H1 (cell line): ENCODE results near the gene TSC2. TPM values are rescaled to one million over a fixed set of nuclear protein-coding genes. Genes with fewer than 3 reads are reported as not detected.

Experiments
- CTCF ChIA-PET: fragments of 300-600 bp; sonication (Branson Sonifier 250); formaldehyde crosslinking; loops from one replicate; lab custom pipeline; 2021; ENCODE audit not compliant: partially characterized antibody; lab: Charles Lee
- POLR2A ChIA-PET: fragments of 300-600 bp; sonication (Branson Sonifier 250); formaldehyde crosslinking; loops from one replicate; lab custom pipeline; 2021; ENCODE audit warnings: inconsistent platforms; ENCODE audit not compliant: partially characterized antibody; lab: Charles Lee
- DNase-seq, 2 experiments: peaks; one replicate each; pipeline versions ENCODE4 v3.0.0 to v3.0.0-alpha.2; 2010 to 2022; ENCODE audit warnings: low spot score in 2 of 2, low read depth in 1 of 2, mixed read lengths in 1 of 2
- FAIRE-seq: peaks from 2 replicates; lab custom pipeline; 2011; peaks lifted over from hg19 to GRCh38; lab: Jason Lieb, UNC
- H2AFZ ChIP-seq: 2 replicates; pipeline ENCODE4 v1.8.1; 2012; ENCODE audit warnings: low read length, inconsistent platforms
- H2AK5ac ChIP-seq: 2 replicates; pipeline ENCODE4 v1.6.1; 2013; ENCODE audit warnings: low read depth, low read length
- H2BK120ac ChIP-seq: replicated peaks from 2 replicates; pipeline ENCODE3; 2013; ENCODE audit warnings: low read depth, low read length, inconsistent platforms
- H2BK12ac ChIP-seq: 2 replicates; pipeline ENCODE4 v1.6.1; 2013; ENCODE audit warnings: low read depth, low read length
- H2BK15ac ChIP-seq: 2 replicates; pipeline ENCODE4 v1.6.1; 2013; ENCODE audit warnings: low read length
- H2BK20ac ChIP-seq: 2 replicates; pipeline ENCODE4 v1.6.1; 2013; ENCODE audit warnings: low read length
- H2BK5ac ChIP-seq: 2 replicates; pipeline ENCODE4 v1.6.1; 2013; ENCODE audit warnings: low read depth, low read length
- H3K14ac ChIP-seq: 2 replicates; pipeline ENCODE4 v1.6.1; 2013; ENCODE audit warnings: inconsistent platforms; ENCODE audit not compliant: insufficient read length
- H3K18ac ChIP-seq: 2 replicates; pipeline ENCODE4 v1.6.1; 2013; ENCODE audit warnings: low read length; ENCODE audit errors: extremely low read depth
- H3K23ac ChIP-seq: 2 replicates; pipeline ENCODE4 v1.6.1; 2013; ENCODE audit warnings: inconsistent platforms; ENCODE audit not compliant: insufficient read length
- H3K23me2 ChIP-seq: 2 replicates; pipeline ENCODE4 v1.6.1; 2013; ENCODE audit warnings: low read depth, low read length
- H3K27ac ChIP-seq: 2 replicates; pipeline ENCODE4 v1.6.1; 2011; ENCODE audit warnings: low read depth, low read length, inconsistent platforms
- H3K27me3 ChIP-seq, 4 experiments: replicated peaks in 1 of 4; 1 replicate in 1 of 4; 2 replicates in 3 of 4; pipeline versions ENCODE4 v1.6.1 to v1.8.1; 2011 to 2013; ENCODE audit warnings: low read length in 3 of 4, mild to moderate bottlenecking in 3 of 4, inconsistent platforms in 2 of 4, mixed read lengths in 2 of 4, moderate library complexity in 1 of 4; ENCODE audit not compliant: control insufficient read depth in 3 of 4, insufficient read depth in 3 of 4; ENCODE audit errors: extremely low read depth in 1 of 4
- H3K36me3 ChIP-seq, 4 experiments: 2 replicates each; pipeline versions ENCODE4 v1.6.1 to v1.8.1; 2011 to 2013; ENCODE audit warnings: mild to moderate bottlenecking in 4 of 4, low read length in 3 of 4, moderate library complexity in 2 of 4, control low read depth in 1 of 4, inconsistent platforms in 1 of 4; ENCODE audit not compliant: insufficient read depth in 4 of 4, control insufficient read depth in 2 of 4
- H3K4ac ChIP-seq: replicated peaks from 2 replicates; pipeline ENCODE3; 2013; ENCODE audit warnings: low read length, low read depth, mixed read lengths, inconsistent platforms; ENCODE audit not compliant: insufficient read length
- H3K4me1 ChIP-seq, 4 experiments: replicated peaks in 1 of 4; 1 replicate in 1 of 4; 2 replicates in 3 of 4; pipeline versions ENCODE4 v1.6.1 to v1.8.1; 2011 to 2013; ENCODE audit warnings: low read length in 3 of 4, inconsistent platforms in 2 of 4, mixed read lengths in 1 of 4; ENCODE audit not compliant: insufficient read depth in 4 of 4, control insufficient read depth in 3 of 4
- H3K4me2 ChIP-seq, 2 experiments: 2 replicates each; pipeline versions ENCODE4 v1.6.1 to v1.8.1; 2011 to 2013; ENCODE audit warnings: low read depth in 2 of 2, low read length in 2 of 2, control low read depth in 1 of 2, inconsistent platforms in 1 of 2, mild to moderate bottlenecking in 1 of 2; ENCODE audit not compliant: insufficient read depth in 1 of 2
- H3K4me3 ChIP-seq, 4 experiments: fragments of 200-600, 300-600 bp in 1 of 4; sonication (generic), shearing (Covaris generic), sonication (Bioruptor Twin) in 1 of 4; 2 replicates each; pipeline versions ENCODE4 v1.5.1 to v1.8.1; 2011 to 2016; ENCODE audit warnings: low read length in 4 of 4, low read depth in 3 of 4, control low read depth in 2 of 4, inconsistent platforms in 2 of 4, mild to moderate bottlenecking in 2 of 4, mixed read lengths in 1 of 4, moderate library complexity in 1 of 4; ENCODE audit not compliant: insufficient read depth in 2 of 4; ENCODE audit errors: extremely low read depth in 1 of 4
- H3K56ac ChIP-seq: replicated peaks from 2 replicates; pipeline ENCODE3; 2013; ENCODE audit warnings: low read depth, mild to moderate bottlenecking, mixed read lengths, low read length, inconsistent platforms; ENCODE audit not compliant: insufficient read length
- H3K79me1 ChIP-seq: 2 replicates; pipeline ENCODE4 v1.6.1; 2013; ENCODE audit warnings: low read depth, low read length, control low read depth
- H3K79me2 ChIP-seq, 2 experiments: 2 replicates each; pipeline versions ENCODE4 v1.6.1 to v1.8.1; 2012 to 2013; ENCODE audit warnings: low read length in 2 of 2, mild to moderate bottlenecking in 2 of 2, inconsistent platforms in 1 of 2; ENCODE audit not compliant: insufficient read depth in 2 of 2, control insufficient read depth in 1 of 2
- H3K9ac ChIP-seq, 4 experiments: replicated peaks in 1 of 4; 1 replicate in 1 of 4; 2 replicates in 3 of 4; pipeline versions ENCODE4 v1.6.1 to v1.8.1; 2011 to 2013; ENCODE audit warnings: low read depth in 3 of 4, low read length in 3 of 4, control low read depth in 2 of 4, mild to moderate bottlenecking in 2 of 4, moderate library complexity in 2 of 4, inconsistent platforms in 1 of 4; ENCODE audit errors: extremely low read depth in 1 of 4
- H3K9me3 ChIP-seq, 2 experiments: 2 replicates each; pipeline versions ENCODE4 v1.6.1 to v1.8.1; 2012 to 2013; ENCODE audit warnings: mild to moderate bottlenecking in 2 of 2, moderate library complexity in 2 of 2, control low read depth in 1 of 2, inconsistent platforms in 1 of 2, low read depth in 1 of 2, low read length in 1 of 2, mixed read lengths in 1 of 2; ENCODE audit not compliant: insufficient read depth in 2 of 2
- H4K20me1 ChIP-seq, 2 experiments: replicated peaks in 1 of 2; 2 replicates each; pipeline versions ENCODE3 to v1.8.1; 2011 to 2013; ENCODE audit warnings: inconsistent platforms in 2 of 2, low read length in 2 of 2, mild to moderate bottlenecking in 1 of 2; ENCODE audit not compliant: insufficient read depth in 2 of 2, control insufficient read depth in 1 of 2
- H4K5ac ChIP-seq: 2 replicates; pipeline ENCODE4 v1.6.1; 2013; ENCODE audit warnings: low read length, low read depth, mixed read lengths, inconsistent platforms; ENCODE audit not compliant: insufficient read length
- H4K8ac ChIP-seq: 2 replicates; pipeline ENCODE4 v1.8.0; 2013; ENCODE audit warnings: mild to moderate bottlenecking, moderate library complexity, low read length, inconsistent platforms; ENCODE audit not compliant: insufficient read depth; ENCODE audit errors: extremely low read depth
- H4K91ac ChIP-seq: replicated peaks from 2 replicates; pipeline ENCODE3; 2013; ENCODE audit warnings: low read length, mixed read lengths, inconsistent platforms; ENCODE audit not compliant: insufficient read length
- CBX8 ChIP-seq: fragments of 300-800, 300-1000 bp; sonication (generic); IDR thresholded peaks from 2 replicates; pipeline ENCODE4 v1.7.1; 2016; ENCODE audit warnings: low read depth, low read length, borderline replicate concordance
- CHD2 ChIP-seq: IDR thresholded peaks from 2 replicates; pipeline ENCODE4 v1.6.1; 2012; ENCODE audit warnings: low read length, improper control_type of control experiment
- NANOG ChIP-seq: IDR thresholded peaks from 2 replicates; pipeline ENCODE4 v1.6.1; 2011; ENCODE audit warnings: low read length, low read depth, mild to moderate bottlenecking, inconsistent platforms; ENCODE audit not compliant: insufficient read depth, poor library complexity, severe bottlenecking
- RBBP5 ChIP-seq: IDR thresholded peaks from 2 replicates; pipeline ENCODE4 v1.7.1; 2012; ENCODE audit warnings: low read depth, mild to moderate bottlenecking, inconsistent platforms, low read length, moderate library complexity, borderline replicate concordance
- RFX5 ChIP-seq: IDR thresholded peaks from 2 replicates; pipeline ENCODE4 v1.6.1; 2011; ENCODE audit warnings: low read depth, low read length, improper control_type of control experiment, borderline replicate concordance
- SP1 ChIP-seq: IDR thresholded peaks from 2 replicates; pipeline ENCODE4 v1.6.1; 2011; ENCODE audit warnings: low read depth, low read length
- TAF7 ChIP-seq: optimal IDR thresholded peaks from 2 replicates; pipeline ENCODE3; 2011; ENCODE audit warnings: low read depth, mild to moderate bottlenecking, inconsistent platforms, low read length, moderate library complexity, borderline replicate concordance
- TBP ChIP-seq: IDR thresholded peaks from 2 replicates; pipeline ENCODE4 v1.6.1; 2011; ENCODE audit warnings: low read depth, low read length, improper control_type of control experiment
- WGBS, 2 experiments: shearing (Covaris generic) in 1 of 2; methylation state at CpG; one replicate each; pipeline versions ENCODE4 v1.1.6 to v1.1.7; 2013 to 2015; ENCODE audit warnings: low lambda C conversion rate in 2 of 2, mixed read lengths in 2 of 2, inconsistent platforms in 1 of 2, low coverage in 1 of 2, missing lambda C conversion rate in 1 of 2; ENCODE audit not compliant: insufficient replicate concordance in 2 of 2, insufficient coverage in 1 of 2, insufficient read length in 1 of 2; ENCODE audit errors: extremely low coverage in 1 of 2, missing lambda C conversion rate in 1 of 2; 5-methylcytosine and 5-hydroxymethylcytosine counted together
- polyA plus RNA-seq, 7 experiments: library from polyadenylated mRNA; depleted of rRNA in 3 of 7; stranded (reverse) in 5 of 7; unstranded in 2 of 7; fragments of >200 nt in 5 of 7; fragments of 200-250 nt in 2 of 7; gene quantifications; 1 replicate in 5 of 7; 2 replicates in 1 of 7; 4 replicates in 1 of 7; pipeline versions ENCODE4 v1.2.1 to v1.2.3, GENCODE V29; 2011 to 2013; ENCODE audit warnings: missing spikeins in 2 of 7, mixed read lengths in 2 of 7
- total RNA-seq: library from RNA; stranded (reverse); fragmentation: NEBNext Ultra II Directional; extraction: Animal tissue kit (Norgen Biotek cat#: 25700); gene quantifications from 2 replicates; pipeline ENCODE4 v1.2.1, GENCODE V29; 2021

TSC2 gene
- total and polyA plus RNA-seq, 2 of the 8 experiments (the other 6 are each of a cell fraction or from before 2014, with no cell fraction given) = 65.9 to 96.6 TPM

DNA sequence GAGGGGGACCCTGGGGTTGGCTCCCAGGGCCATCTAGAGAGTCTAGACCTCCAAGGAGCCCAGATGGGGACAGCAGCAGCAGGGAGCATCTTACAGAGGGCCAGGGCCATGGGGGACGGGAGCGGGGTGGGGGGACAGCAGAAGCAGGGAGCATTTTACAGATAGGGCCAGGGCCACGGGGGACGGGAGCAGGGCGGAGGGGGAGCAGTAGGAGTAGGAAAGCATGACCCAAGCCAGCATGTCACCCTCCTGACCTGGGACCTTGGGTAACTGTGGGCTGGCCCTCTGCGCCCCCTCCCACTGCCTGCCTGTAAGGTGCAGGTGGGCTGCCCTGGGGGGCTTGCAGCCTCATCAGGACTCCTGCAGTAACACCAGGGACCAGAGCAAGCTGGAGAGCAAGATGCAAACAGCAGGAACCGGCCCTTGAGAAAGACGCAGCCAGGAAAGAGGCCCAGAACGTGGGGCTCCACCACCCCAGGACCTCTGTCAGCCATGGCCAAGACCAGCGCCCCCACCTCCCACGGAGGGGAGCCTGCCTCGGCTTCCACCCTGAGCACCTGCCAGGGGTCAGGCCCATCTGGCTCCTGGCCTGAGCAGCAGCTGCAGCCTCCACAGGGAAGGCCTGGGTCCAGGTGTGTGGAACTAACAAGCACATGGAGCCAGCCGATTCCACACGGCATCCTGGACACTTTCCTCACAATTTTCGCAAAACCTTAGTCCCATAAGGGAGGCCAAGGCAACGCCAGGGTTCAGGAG is 40.5 kb upstream of the TSC2 start:
- H2BK15ac ChIP-seq = no peak overlapping the region
- peaks cover 9% of the 10 kb centered on the region; the same call in 1 of the 2 replicates for H3K79me1 ChIP-seq
- H3K23ac ChIP-seq = no peak overlapping the region
- no peak overlapping the region for H2AFZ ChIP-seq
- no peak overlapping the region for H3K14ac ChIP-seq
- 88% methylated on average over 10 of the region's 16 CpGs; no CpG with 5 or more reads in 1 of the 2 experiments for WGBS, 2 experiments
- no peak overlapping the region for H3K27ac ChIP-seq
- no peak overlapping the region for H3K9ac ChIP-seq
- no peak overlapping the region for H2BK20ac ChIP-seq
- H4K91ac ChIP-seq = no peak overlapping the region
- no peaks in the 10 kb centered on the region for H3K27me3 ChIP-seq
- H3K4me2 ChIP-seq = peak overlapping the region in 1 of 2 experiments; percentile 92; a peak in 1 of 4 replicates
- ChIA-PET CTCF (interaction anchor here (0.8 to 2.8 kb wide), 10 partner anchors 9 to 140 kb away, joined by 3 to 7 read pairs (median 6); partner anchors contain the start of genes NHERF2 and NPW), POLR2A (interaction anchor here (1.1 to 4.7 kb wide), 9 partner anchors 10 to 148 kb away, joined by 3 to 37 read pairs (median 5); partner anchors contain the start of genes NPW, RNF151, RPS2 and TRAF7)
- H4K8ac ChIP-seq = no peak overlapping the region
- H3K4ac ChIP-seq = no peak overlapping the region
- no peak overlapping the region for H2BK12ac ChIP-seq
- H2AK5ac ChIP-seq = no peak overlapping the region
- no peaks in the 10 kb centered on the region for H3K9me3 ChIP-seq
- H3K23me2 ChIP-seq = peaks cover 12% of the 10 kb centered on the region; the same call in 1 of the 2 replicates
- no peak overlapping the region for H2BK5ac ChIP-seq
- no peak overlapping the region for H4K5ac ChIP-seq
- peaks cover under 1 to 11% (median 6%) of the 10 kb centered on the region in 4 experiments; a peak in 6 of 8 replicates for H3K36me3 ChIP-seq
- no peak overlapping the region for H3K4me3 ChIP-seq
- H4K20me1 ChIP-seq = peaks cover 23 to 54% of the 10 kb centered on the region in 2 experiments
- no peak overlapping the region for H2BK120ac ChIP-seq
- TF ChIP-seq TBP (no peak), CBX8 (no peak), CHD2 (no peak), RFX5 (no peak), RBBP5 (no peak), TAF7 (no peak), SP1 (no peak), NANOG (no peak)
- TF ChIP-seq, all 59 proteins: peak for 0
- H3K4me1 ChIP-seq = peaks cover 3 to 38% (median 22%) of the 10 kb centered on the region in 4 experiments
- no peak overlapping the region for H3K56ac ChIP-seq
- peaks cover 22 to 52% of the 10 kb centered on the region in 2 experiments; a peak in 3 of 4 replicates for H3K79me2 ChIP-seq
- no peak for DNase-seq
- H3K18ac ChIP-seq = no peak overlapping the region
- no peak for FAIRE-seq
